Stimulated activated CD4-positive, alpha-beta T cell treated with anti-CD3 and anti-CD28 coated beads, Interleukin-12 subunit alpha, Interleukin-12 subunit beta, amount 100 ng/mL, for 48 hours (primary cell): Measurements from ENCODE around the gene MYT1.
A peak's percentile ranks its signal among the peaks of the same experiment; 100 is the strongest.
"Not testable (repeated sequence)": the region's sequence is repeated elsewhere in the genome, so short reads cannot be mapped to it uniquely, and the experiment has no call there.

Source experiments
- DNase-seq, 3 donors: peaks; one replicate each; pipeline ENCODE4 v3.0.0-alpha.2; 2020; ENCODE audit warnings: low read depth in 2 of 3, low spot score in 1 of 3

MYT1 gene

DNA sequence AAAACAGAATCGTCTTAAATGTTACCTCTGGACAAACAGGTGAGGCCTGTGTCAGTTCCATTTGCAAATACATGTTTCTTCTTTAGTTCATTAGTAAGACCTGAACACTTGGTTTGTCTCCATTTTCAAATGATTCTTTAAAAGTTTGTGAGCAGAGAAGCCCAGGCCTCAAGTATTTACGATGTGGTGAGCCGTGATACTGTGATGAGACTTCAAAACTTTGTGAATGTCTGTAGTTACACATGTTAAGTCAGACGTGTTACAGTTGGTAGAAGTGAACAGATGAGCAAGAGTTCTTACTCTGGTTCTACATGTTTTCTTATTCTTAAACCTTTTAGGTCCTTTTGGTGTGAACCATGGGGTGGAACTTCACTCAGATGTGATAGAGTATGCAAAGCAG lies 99.8 kb downstream of the MYT1 start:
- DNase-seq: no peak

DNA sequence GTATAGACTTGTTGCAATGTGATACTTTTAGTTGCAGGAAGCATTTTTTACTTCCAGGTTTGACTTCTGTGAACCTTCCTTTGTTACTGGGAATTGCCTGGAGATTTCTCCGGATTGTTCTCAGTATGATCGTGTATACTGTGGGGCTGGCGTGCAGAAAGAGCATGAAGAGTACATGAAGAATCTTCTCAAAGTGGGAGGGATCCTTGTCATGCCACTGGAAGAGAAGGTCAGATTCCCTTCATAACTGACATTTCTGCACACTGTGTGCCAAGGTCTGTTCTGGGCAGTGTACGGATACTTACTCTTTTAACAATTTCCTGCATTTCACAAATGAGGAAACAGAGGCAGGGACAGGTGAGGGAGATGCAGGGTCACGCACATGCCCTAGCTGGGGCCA lies 100.9 kb downstream of the MYT1 start:
- DNase-seq: no peak

DNA sequence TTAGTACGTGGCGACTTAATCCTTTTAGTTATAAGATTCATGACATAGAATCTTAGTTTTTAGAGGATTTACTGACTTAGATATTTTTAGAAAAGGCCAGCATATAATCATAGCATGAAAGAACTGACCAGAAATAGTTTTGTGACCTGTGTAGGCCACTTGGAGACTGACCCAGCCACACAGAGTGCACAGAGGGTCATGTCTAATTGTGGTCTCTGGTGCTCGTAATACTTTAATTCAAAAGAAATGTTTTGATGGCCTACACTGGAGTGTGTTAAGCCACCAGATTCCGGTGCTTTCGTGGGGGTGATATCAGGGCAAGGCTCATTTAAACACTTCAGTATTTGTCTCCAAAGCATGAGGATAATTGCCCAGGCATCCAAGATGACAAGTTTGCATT lies 102.7 kb downstream of the MYT1 start:
- no peak for DNase-seq

DNA sequence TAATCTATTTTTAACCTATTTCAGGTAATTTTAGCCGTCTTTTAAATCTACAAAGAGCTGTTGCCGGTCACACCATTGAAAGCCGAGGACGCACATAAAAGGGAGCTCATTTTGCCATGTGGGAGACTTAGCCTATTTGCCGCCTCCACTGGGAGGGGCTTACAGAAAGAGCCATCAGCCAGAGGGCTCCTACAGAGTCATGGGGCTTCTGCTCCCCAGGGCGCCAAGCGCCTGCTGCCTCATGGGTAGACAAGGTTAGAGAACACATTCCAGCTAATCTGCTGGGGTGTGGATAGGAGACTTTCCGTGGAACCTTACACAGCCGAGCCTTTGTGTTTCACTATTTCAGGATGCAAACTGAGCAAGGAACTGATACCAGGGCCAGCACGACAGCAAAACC lies 103.9 kb downstream of the MYT1 start:
- DNase-seq: no peak

DNA sequence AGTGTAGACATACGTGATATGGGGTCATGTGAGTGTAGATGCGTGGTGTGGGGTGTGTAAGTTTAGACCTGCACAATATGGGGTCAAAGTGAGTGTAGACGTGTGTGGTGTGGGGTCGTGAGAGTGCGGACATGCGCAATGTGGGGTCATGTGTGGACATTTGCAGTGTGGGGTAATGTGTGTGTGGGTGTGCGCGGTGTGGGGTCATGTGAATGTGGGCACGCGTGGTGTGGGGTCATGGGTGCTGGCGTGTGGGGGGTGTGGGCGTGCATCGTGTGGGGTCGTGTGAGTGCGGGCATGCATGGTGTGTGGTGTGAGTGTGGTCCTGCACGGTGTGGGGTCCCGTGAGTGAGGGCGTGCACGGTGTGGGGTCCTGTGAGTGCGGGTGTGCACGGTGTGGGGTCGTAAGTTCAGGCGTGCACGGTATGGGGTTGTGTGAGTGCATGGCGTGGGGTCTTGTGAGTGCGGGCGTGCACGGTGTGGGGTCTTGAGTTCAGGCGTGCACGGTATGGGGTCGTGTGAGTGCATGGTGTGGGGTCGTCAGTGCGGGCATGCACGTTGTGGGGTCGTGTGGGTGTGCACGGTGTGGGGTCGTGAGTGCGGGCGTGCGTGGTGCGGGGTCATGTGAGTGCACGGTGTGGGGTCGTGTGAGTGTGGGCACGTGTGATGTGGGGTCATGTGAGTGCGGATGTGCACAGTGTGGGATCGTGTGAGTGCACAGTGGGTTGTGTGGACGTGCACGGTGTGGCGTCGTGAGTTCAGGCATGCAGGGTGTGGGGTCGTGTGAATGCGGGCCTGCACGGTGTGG lies 105.6 kb downstream of the MYT1 start:
- no peak for DNase-seq

DNA sequence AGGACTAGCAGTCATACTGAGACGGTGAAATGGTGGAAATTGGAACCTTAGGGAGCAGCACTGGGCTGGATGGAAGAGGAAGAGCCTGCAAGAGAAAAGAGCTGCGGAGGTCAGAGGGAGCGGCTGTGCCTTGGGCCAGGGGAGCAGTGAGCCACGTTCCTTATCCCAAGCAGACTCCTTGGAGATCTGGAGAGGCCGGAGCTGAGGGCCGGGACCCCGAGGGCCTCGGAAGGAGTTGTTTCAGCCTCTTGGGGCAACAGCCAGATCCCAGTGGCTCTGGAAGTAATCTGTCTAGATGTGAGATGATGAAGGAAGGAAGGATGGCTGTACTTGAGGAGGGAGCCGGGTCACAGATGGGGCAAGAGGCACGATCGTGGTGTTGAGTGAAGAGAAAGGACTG lies 107.4 kb downstream of the MYT1 start:
- no peak for DNase-seq

DNA sequence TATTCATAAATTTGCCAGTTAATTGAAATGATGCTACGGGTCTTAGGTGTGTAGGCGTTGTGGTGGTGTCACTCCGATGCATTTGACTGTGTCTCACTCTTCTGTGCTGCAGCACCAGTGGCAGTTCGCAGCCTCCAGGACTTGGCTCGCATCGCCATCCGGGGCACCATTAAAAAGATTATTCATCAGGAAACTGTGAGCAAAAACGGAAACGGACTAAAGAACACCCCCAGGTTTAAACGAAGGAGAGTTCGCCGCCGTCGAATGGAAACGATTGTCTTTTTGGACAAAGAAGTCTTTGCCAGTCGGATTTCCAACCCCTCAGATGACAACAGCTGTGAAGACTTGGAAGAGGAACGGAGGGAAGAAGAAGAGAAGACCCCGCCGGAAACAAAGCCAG lies 108.9 kb downstream of the MYT1 start:
- DNase-seq: no peak

DNA sequence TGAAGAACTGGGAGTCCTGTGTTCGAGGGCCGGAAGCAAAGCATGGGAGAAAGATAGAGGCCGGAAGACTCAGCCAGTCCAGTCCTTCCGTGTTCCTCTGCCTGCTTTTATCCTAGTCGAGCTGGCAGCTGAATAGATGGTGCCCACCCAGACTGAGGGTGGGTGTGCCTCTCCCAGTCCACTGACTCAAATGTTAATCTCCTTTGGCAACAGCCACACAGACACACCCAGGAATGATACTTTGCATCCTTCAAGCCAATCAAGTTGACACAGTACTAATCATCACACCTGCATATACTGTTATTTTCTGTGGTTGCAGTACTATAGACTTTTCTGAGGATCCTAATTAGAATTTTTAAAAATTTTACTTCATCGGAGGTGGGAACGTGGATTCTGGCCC lies 112.6 kb downstream of the MYT1 start:
- no peak for DNase-seq

DNA sequence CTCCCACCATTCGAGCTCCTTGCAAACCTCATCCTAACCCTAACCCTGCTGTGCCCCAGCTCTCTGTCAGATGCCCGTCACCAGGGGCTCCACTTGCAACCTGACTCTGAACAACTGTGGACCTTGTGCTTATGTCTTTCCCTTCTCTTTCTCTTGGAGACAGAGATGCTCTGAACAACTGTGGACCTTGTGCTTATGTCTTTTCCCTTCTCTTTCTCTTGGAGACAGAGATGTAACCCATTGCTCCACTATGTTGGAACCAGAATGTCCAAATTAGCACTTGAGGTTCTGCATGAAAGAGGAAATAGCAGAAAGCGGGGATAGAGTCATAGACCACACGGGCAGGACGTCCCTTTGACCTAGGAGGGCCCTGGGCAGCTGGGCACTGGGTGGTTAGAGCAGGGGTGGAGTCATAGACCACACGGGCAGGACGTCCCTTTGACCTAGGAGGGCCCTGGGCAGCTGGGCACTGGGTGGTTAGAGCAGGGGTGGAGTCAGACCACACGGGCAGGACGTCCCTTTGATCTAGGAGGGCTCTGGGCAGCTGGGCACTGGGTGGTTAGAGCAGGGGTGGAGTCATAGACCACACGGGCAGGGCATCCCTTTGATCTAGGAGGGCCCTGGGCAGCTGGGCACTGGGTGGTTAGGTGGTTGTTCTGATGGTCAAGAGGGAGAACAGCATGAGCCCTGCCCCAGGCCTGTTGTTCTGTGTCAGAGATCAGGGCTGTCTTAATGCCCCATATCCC lies 113.5 kb downstream of the MYT1 start:
- DNase-seq: no peak

DNA sequence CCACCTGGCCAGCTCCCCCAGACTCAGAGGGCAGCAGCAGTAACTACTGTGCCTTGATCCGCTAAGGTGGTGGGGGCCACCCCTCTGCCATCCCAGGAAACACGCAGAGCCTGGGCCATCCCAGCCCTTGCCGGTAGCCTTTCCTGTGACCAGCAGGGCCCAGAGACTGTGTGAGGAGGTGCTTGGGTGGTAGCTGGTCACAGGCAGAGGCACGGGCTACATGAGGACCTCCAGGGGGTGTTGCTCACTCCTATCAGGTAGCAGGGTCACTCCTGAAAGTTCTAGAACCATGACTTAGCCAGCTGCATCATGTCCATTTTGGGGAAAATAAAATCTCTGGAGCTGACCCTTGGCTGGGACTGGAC lies 114.0 kb downstream of the MYT1 start:
- DNase-seq: no peak

DNA sequence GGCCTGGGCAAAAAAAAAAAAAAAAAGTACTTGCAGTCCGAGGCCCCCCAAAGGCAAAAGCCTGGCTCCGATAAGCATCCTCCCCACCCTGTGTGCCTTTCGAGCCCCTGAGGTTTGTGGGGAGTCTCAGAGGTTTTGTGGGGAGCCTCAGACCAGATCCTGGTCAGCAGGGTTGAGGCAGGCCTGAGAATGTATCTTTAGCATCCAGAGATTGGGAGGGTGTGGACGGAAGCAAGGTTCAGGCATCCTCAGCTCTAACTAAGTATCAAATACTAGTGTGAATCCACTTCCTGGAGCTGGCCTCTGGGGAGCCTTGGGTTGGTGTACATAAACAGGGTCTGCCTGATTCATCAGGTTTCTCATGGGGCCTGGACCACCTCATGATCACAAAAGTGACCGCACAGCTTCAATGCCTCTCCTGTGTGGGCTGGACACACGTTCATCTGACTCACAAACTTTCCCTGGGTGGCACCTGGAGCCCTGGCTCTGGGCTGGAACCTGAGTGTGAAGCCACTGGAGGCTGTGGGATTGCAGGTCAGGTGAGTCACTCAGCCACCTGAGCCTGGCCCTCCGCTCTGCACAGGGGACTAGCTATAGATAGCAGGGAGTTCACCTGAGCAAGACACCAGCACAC lies 115.7 kb downstream of the MYT1 start:
- no peak for DNase-seq

DNA sequence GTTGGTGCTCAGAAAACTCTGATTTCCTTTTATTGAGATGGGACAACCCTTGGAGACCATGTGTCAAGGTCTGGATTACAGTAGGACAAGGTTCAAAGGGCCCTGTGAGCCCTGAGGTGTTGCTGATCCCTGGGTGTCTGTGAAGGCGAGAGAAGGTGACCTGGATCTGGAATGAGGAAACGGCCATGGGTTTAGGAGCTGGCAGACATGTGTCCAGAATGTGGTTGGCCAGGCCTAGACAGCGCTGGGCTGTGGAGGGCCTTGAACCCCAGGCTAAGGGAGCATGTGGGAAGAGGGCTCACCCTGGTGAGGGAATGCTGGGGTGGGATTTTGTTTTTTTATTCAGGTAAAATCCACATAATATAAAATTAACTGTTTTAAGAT lies 116.2 kb downstream of the MYT1 start:
- DNase-seq: no peak

DNA sequence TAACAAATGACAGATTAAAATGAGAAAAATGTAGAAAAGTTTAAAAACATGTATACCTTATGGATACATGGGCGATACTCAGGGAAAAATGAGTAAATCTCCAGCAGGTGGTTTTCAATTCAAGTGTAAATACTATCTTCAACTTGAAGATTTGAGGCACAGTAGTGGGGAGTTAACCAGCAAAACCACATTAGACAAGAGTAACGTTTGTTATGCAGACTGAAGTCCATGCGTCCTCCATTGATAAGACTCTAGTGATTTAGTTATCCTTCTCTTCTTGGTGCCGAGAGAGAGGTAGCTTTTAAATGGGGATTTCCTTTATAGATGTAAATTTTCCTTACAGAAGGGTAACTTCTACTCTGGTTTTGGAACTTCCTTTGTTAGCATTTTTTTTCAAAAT lies 119.4 kb downstream of the MYT1 start:
- no peak for DNase-seq

DNA sequence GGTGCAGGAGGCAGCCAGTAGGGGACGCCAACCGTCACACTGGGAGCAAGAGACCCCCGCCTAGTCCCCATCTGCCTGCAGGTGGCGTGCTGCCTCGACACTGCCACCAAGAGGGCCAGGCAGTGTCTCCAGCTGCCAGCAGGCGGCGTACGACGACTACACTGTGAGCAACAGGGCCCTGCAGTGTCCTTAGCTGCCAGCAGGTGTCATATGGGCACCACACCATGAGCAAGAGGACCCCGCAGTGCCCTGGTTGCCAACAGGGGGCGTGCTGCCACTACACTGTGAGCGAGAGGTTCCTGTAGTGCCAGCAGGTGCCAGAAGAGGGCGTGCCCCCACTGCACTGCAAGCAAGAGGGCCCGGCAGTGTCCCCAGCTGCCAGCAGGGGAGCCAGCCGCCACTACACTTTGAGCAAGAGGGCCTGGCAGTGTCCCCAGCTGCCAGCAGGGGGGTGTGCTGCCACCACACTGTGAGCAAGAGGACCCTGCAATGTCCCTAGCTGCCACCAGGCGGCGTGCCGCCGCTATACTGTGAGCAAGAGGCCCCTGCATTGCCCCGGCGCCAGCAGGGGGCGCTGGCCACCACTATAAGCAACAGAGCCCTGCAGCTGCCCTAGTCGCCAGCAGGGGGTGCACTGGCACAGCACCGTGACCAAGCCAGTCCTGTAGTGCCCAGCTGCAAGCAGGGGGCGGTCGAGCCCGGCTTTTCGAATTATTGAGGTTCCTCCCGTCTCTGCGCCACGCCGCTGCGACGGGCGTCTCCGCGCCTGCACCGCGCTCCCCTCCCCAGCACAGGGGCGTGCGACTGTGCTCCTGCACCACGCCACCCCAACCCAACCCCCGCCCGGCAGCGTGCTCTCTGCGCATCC lies 121.6 kb downstream of the MYT1 start:
- peak; percentile 95 to 98 (median 97) for DNase-seq

DNA sequence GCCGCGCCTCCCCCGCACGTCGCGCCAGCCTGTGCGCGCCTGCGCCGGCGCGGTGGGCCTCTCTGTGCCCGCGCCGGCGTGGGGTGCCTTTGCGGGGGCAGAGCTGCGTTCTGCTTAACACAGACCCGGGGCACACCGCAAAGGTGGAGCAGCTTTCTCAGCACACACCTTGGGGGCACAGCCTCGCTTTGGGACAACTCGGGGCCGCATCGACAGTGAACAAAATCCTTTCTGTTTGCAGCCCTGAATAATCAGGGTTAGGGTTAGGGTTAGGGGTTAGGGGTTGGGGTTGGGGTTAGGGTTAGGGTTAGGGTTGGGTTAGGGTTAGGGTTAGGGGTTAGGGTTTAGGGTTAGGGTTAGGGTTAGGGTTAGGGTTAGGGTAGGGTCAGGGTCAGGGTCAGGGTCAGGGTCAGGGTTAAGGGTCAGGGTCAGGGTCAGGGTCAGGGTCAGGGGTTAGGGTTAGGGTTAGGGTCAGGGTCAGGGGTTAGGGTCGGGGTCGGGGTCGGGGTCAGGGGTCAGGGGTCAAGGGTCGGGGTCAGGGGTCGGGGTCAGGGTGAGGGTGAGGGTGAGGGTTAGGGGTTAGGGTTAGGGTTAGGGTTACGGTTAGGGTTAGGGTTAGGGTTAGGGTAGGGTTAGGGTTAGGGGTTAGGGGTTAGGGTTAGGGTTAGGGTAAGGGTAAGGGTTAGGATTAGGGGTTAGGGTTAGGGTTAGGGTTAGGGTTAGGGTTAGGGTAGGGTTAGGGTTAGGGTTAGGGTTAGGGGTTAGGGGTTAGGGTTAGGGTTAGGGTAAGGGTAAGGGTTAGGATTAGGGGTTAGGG lies 122.4 kb downstream of the MYT1 start:
- not testable (repeated sequence) for DNase-seq

DNA sequence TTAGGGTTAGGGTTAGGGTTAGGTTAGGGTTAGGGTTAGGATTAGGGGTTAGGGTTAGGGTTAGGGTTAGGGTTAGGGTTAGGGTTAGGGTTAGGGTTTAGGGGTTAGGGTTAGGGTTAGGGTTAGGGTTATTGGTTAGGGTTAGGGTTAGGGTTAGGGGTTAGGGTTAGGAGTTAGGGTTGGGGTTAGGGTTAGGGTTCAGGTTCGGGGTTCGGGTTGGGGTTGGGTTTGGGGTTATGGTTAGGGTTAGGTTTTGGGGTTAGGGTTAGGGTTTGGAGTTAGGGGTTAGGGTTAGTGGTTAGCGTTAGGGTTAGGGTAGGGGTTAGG lies 123.0 kb downstream of the MYT1 start:
- not testable (repeated sequence) for DNase-seq
